Liver (tissue), 9 donors: ENCODE measurements around the gene C6orf58. TPM values are rescaled to one million over a fixed set of nuclear protein-coding genes. Genes with fewer than 3 reads are reported as not detected.
A peak's percentile ranks its signal among the peaks of the same experiment; 100 is the strongest.

ENCODE experiments used
- DNase-seq: peaks from one replicate; pipeline ENCODE4 v3.0.0-alpha.2; 2017; ENCODE audit warnings: low spot score
- H3K27ac ChIP-seq, 2 donors: one replicate each; pipeline ENCODE4 v1.7.0; 2013; ENCODE audit warnings: inconsistent platforms in 2 of 2, low read length in 2 of 2, control low read depth in 1 of 2, low read depth in 1 of 2, mild to moderate bottlenecking in 1 of 2
- H3K27me3 ChIP-seq, 4 donors: one replicate each; pipeline versions ENCODE4 v1.6.1 to v1.7.0; 2013; ENCODE audit warnings: low read length in 3 of 4, inconsistent platforms in 1 of 4, mild to moderate bottlenecking in 1 of 4, moderate library complexity in 1 of 4; ENCODE audit not compliant: control insufficient read depth in 4 of 4, insufficient read depth in 4 of 4
- H3K36me3 ChIP-seq, 4 donors: one replicate each; pipeline versions ENCODE4 v1.6.1 to v1.7.0; 2013; ENCODE audit warnings: low read length in 3 of 4, mild to moderate bottlenecking in 3 of 4, low read depth in 1 of 4, moderate library complexity in 1 of 4; ENCODE audit not compliant: control insufficient read depth in 4 of 4, insufficient read depth in 3 of 4
- H3K4me1 ChIP-seq, 4 donors: one replicate each; pipeline versions ENCODE4 v1.6.1 to v1.7.0; 2013; ENCODE audit warnings: low read length in 3 of 4, mild to moderate bottlenecking in 3 of 4, moderate library complexity in 1 of 4; ENCODE audit not compliant: control insufficient read depth in 4 of 4, insufficient read depth in 4 of 4
- H3K4me3 ChIP-seq, 3 donors: one replicate each; pipeline versions ENCODE4 v1.6.1 to v1.7.0; 2013; ENCODE audit warnings: low read length in 3 of 3, control low read depth in 1 of 3, low read depth in 1 of 3, mild to moderate bottlenecking in 1 of 3
- H3K9ac ChIP-seq, 2 donors: one replicate each; pipeline ENCODE4 v1.7.0; 2013; ENCODE audit warnings: low read length in 2 of 2, mild to moderate bottlenecking in 2 of 2, moderate library complexity in 2 of 2, control low read depth in 1 of 2, low read depth in 1 of 2
- H3K9me3 ChIP-seq, 4 donors: one replicate each; pipeline versions ENCODE4 v1.6.1 to v1.7.0; 2013; ENCODE audit warnings: low read length in 3 of 4; ENCODE audit not compliant: control insufficient read depth in 4 of 4
- ATF3 ChIP-seq: IDR thresholded peaks from 2 replicates; pipeline ENCODE4 v1.6.1; 2016; ENCODE audit warnings: antibody characterized with exemption
- CTCF ChIP-seq: fragments of 150-350 bp; IDR thresholded peaks from 2 replicates; pipeline ENCODE4 v1.5.1; 2017; ENCODE audit warnings: improper control_type of control experiment, low read depth, low read length; ENCODE audit not compliant: missing input control
- EGR1 ChIP-seq, 2 donors: IDR thresholded peaks; 2 replicates each; pipeline ENCODE4 v1.6.1; 2016 to 2018; ENCODE audit warnings: antibody characterized with exemption in 2 of 2, low read depth in 2 of 2
- FOXA1 ChIP-seq: IDR thresholded peaks from 2 replicates; pipeline ENCODE4 v1.6.1; 2016; ENCODE audit warnings: antibody characterized with exemption
- GABPA ChIP-seq, 2 donors: IDR thresholded peaks in 1 of 2; conservative IDR thresholded peaks in 1 of 2; 2 replicates each; pipeline ENCODE4 v1.6.1; 2016; ENCODE audit warnings: antibody characterized with exemption in 2 of 2, mild to moderate bottlenecking in 1 of 2, moderate library complexity in 1 of 2
- MAX ChIP-seq: IDR thresholded peaks from 2 replicates; pipeline ENCODE4 v1.6.1; 2016; ENCODE audit warnings: antibody characterized with exemption
- RAD21 ChIP-seq, 2 donors: IDR thresholded peaks; 2 replicates each; pipeline ENCODE4 v1.6.1; 2016; ENCODE audit warnings: antibody characterized with exemption in 2 of 2, mild to moderate bottlenecking in 2 of 2
- RXRA ChIP-seq, 2 donors: IDR thresholded peaks; 2 replicates each; pipeline ENCODE4 v1.6.1; 2017 to 2018; ENCODE audit warnings: antibody characterized with exemption in 2 of 2, mild to moderate bottlenecking in 1 of 2
- SP1 ChIP-seq: IDR thresholded peaks from 2 replicates; pipeline ENCODE4 v1.6.1; 2018; ENCODE audit warnings: antibody characterized with exemption, mild to moderate bottlenecking
- ZBTB33 ChIP-seq: IDR thresholded peaks from 2 replicates; pipeline ENCODE4 v1.6.1; 2016; ENCODE audit warnings: antibody characterized with exemption
- WGBS: extraction: QIAGEN DNeasy Blood & Tissue Kit; methylation state at CpG from one replicate; pipeline ENCODE4 v1.1.7; 2013; 5-methylcytosine and 5-hydroxymethylcytosine counted together
- polyA plus RNA-seq, 2 donors: library from polyadenylated mRNA; stranded (reverse) in 1 of 2; unstranded in 1 of 2; fragments of 200-250 nt in 1 of 2; fragments of >200 nt in 1 of 2; fragmentation: Nextera tagmentation in 1 of 2; extraction: Ambion mirVana in 1 of 2; gene quantifications; one replicate each; pipeline versions ENCODE4 v1.2.1 to v1.2.3, GENCODE V29; 2013 to 2015
- total RNA-seq, 2 donors: library from RNA; depleted of rRNA; stranded (reverse); fragments of >200 nt; gene quantifications; one replicate each; pipeline ENCODE4 v1.2.3, GENCODE V29; 2014
- donor health status: healthy.
- donor health status: healthy.
- donor health status: healthy.
- donor health status: healthy.
- donor health status: healthy.

C6orf58 gene
- total and polyA plus RNA-seq, 4 donors: 0.08 to 0.09 TPM; not detected in 2

GRCh38 chr6:127547904-127548649 lies 28.9 kb upstream of the C6orf58 start:
- H3K9me3 ChIP-seq: no peaks in the 10 kb centered on the region
- TF ChIP-seq ZBTB33: no peak
- TF ChIP-seq RAD21 (IDR thresholded peaks at IDR 0.05): peak; percentile 60 to 65
- DNase-seq: no peak
- WGBS: 50% methylated on average over 2 of the region's 2 CpGs
- H3K9ac ChIP-seq: no peak overlapping the region
- H3K27ac ChIP-seq: no peak overlapping the region
- no peak overlapping the region for H3K4me3 ChIP-seq
- H3K36me3 ChIP-seq: no peaks in the 10 kb centered on the region
- H3K27me3 ChIP-seq: peaks cover 0 to 2% (median 0%) of the 10 kb centered on the region in 4 donors
- H3K4me1 ChIP-seq: no peaks in the 10 kb centered on the region

GRCh38 chr6:127550403-127550802 lies 26.6 kb upstream of the C6orf58 start:
- H3K27ac ChIP-seq: no peak overlapping the region
- no peaks in the 10 kb centered on the region for H3K4me1 ChIP-seq
- no peaks in the 10 kb centered on the region for H3K9me3 ChIP-seq
- DNase-seq: no peak
- peaks cover 0 to 2% (median 0%) of the 10 kb centered on the region in 4 donors for H3K27me3 ChIP-seq
- no peak overlapping the region for H3K9ac ChIP-seq
- TF ChIP-seq RXRA (IDR thresholded peaks at IDR 0.05): no peak
- TF ChIP-seq ATF3: no peak
- TF ChIP-seq EGR1 (IDR thresholded peaks at IDR 0.05; ENCODE audit: low read depth in 2 of 2): no peak
- TF ChIP-seq SP1: no peak
- no peak for TF ChIP-seq FOXA1
- TF ChIP-seq MAX: no peak
- no peak overlapping the region for H3K4me3 ChIP-seq
- H3K36me3 ChIP-seq: no peaks in the 10 kb centered on the region

- no peaks in the 10 kb centered on the region for H3K36me3 ChIP-seq
Measured at GRCh38 chr6:127554435-127555006, 22.5 kb upstream of the C6orf58 start.

More at GRCh38 chr6:127554435-127555006, 22.5 kb upstream of the C6orf58 start:
- peak; percentile 68 to 74 for TF ChIP-seq RAD21 (IDR thresholded peaks at IDR 0.05)
- TF ChIP-seq CTCF: peak; percentile 28
- TF ChIP-seq FOXA1: no peak
- TF ChIP-seq GABPA (IDR thresholded peaks at IDR 0.05 in 1 of 2, conservative IDR thresholded peaks at IDR 0.05 in 1 of 2): no peak
- no peak for TF ChIP-seq ATF3
- no peak for DNase-seq
- H3K4me1 ChIP-seq: no peaks in the 10 kb centered on the region
- H3K27ac ChIP-seq: no peak overlapping the region
- H3K9ac ChIP-seq: no peak overlapping the region
- no peaks in the 10 kb centered on the region for H3K9me3 ChIP-seq
- H3K4me3 ChIP-seq: no peak overlapping the region
- H3K27me3 ChIP-seq: peaks cover 0 to 2% (median 0%) of the 10 kb centered on the region in 4 donors
- WGBS: 23% methylated on average over 2 of the region's 2 CpGs
